HG03342 (cell line): Measurements from ENCODE around the gene GYPE.
"Not testable (repeated sequence)": the region's sequence is repeated elsewhere in the genome, so short reads cannot be mapped to it uniquely, and the experiment has no call there.

Experiments used
- ATAC-seq: cut with Tn5 transposase; IDR thresholded peaks from one replicate; pipeline ENCODE4 v1.9.1; 2021; ENCODE audit warnings: mild to moderate bottlenecking, moderate library complexity; ENCODE audit not compliant: unreplicated experiment

The GYPE gene

DNA sequence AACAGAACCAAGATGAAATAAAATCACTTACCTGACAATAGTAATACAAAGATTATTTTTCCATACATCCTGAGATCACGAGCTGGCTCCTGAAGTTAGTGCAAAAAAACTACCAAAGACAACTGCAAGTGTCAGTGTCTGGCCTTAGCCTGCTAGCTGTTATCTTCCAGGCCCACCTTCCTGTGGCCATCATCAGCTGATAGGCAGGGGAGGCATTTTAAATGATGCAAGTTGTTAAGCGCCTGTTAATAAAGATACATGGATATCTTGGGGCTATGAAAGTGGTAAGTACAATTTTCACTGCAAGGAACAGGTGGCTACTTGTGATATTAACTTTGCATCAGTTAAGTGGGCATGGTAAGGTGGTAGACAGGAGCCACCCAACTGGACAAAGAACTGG, at the start of gene GYPE:
Gene GYPE, minus strand, starts transcription at position 120 of the 400 bp plus-strand sequence. Its CDS starts 52 bp downstream, at position 68.
- not testable (repeated sequence) for ATAC-seq

DNA sequence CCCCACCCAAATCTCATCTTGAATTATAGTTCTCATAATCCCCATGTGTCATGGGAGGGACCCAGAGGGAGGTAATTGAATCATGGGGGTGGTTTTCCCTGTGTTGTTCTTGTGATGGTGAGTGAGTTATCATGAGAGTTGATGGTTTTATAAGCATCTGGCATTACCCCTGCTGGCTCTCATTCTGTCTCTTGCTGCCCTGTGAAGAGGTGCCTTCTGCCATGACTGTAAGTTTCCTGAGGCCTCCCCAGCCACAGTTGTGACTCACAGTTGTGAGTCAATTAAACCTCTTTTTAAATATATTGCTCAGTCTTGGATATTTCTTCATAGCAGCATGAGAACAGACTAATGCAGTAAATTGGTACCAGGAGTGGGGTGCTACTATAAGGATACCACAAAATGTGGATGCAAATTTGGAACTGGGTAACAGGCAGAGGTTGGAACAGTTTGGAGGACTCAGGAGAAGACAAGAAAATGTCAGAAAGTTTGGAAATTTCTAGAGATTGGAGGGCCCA, 46.2 kb upstream of the GYPE start:
- not testable (repeated sequence) for ATAC-seq

DNA sequence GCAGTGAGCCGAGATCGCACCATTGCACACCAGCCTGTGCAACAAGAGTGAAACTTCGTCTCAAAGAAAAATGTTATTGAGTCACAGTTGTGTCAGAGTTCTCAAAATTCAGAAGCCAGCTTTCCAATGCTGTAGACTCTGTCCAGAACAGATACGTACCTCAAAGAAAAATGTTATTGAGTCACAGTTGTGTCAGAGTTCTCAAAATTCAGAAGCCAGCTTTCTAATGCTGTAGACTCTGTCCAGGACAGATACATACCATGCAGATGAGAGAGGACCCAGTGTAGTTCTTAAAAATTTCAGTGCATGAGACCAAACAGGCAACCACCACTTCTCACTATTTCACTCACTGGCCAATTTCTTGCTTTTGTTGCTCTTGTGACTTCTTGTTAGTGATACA, 45.6 kb upstream of the GYPE start:
- not testable (repeated sequence) for ATAC-seq

DNA sequence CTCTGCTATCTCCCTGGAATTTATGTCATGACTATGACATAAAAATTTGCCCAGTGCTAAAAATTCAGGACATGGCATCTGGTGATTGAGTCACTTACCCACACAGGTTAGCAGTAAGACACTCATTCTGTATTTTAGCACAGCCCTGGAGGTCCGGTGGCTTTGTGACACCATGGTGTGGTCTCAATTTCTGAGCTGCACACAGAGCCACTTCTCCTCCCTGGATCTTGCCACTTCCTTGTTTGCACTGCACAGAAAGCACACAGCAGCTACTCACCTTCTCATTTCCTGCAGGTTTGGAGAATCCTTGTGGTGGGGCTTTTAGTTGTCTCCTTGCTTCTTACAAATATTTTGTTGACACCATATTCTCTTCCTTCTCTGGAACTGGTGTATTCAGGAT, 44.8 kb upstream of the GYPE start:
- not testable (repeated sequence) for ATAC-seq

DNA sequence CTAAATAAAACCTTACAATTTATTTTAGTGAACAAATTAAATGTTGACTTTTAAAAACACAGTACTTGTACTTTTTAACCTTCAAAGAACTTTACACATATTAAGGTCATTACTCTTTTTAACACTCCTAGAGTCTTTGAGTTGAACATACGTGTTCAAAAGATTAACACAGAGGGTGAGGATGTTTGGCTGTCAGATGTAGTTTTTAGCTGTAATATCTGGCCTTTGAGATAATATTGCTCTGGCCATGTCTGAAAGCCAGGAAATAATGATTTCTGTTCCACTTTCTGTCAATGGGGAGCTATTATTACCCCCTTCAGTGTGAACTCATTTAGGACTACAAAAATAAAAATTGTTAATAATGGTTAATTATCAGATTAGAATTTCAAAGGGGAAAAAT, 42.1 kb upstream of the GYPE start:
- not testable (repeated sequence) for ATAC-seq

DNA sequence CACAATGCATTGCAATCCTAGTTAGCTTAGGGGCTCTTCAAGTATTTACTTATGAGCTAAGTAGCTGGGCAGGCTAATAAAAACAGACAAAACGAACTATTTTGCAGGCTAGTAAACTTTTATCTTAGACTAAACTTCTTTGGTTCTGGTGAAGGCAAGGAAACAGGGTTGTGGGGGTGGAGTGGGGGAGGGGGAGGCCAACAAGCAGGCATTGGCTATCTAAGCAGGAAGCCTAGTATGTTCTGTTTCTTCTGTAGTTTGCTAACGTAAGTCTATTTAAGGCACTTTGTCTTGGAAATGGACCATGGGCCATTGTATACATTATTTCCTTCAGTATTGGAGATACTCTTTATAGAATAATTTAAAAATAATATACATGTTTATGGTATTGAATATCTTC, 35.3 kb upstream of the GYPE start:
- ATAC-seq: not testable (repeated sequence)

DNA sequence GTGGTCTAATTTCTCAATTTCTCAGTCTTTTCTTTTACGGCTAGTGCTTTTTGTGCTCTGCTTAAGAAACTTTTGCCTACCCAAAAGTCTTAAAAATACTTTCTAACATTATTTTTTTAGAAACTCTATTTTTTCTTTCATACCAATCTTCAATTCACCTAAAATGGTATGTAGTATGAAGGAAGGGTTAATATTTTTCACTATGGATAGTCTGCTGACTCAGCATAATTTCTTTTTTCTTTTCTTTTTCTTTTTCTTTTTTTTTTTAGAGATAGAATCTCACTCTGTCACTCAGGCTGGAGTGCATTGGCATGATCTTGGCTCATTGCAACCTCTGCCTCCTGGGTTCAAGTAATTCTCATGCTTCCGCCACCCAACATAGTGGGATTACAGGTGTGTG, 34.2 kb upstream of the GYPE start:
- no peak for ATAC-seq

DNA sequence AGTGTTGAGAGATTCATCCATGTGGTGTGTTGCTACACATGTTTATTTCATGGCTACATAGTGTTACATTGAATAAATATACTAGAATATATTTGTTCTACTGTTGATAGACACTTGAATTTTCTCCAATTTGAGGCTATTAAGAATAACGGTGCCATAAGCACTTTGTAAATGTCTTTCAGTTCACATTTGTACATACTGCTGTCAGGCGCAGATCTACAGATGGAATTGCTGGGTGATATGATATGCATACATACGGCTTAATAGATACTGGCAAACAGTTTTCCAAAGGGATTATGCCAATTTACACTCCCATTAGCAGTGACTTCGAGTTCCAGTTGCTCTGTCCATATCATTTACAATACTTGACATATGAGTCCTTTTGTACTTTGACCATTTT, 33.5 kb upstream of the GYPE start:
- not testable (repeated sequence) for ATAC-seq

DNA sequence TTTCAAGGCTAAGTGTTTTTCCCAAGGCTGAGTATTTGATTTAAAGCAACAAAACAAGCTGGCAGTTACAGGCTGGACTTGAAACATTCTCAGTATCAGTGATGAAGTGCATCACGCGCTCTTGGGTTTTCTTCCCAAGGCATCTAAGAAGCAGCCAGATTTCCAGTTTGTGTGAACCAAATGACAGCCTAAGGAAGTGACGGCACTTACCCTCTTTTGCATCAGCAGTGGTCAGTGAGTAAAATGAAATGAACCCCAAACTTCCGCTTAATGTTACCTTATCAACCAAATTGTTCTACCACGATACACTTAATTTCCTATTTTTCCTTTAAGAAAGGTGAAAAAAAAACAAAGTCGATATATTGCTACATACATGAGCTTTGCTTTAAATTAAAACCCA, 15.8 kb upstream of the GYPE start:
- peak; percentile 55 for ATAC-seq

DNA sequence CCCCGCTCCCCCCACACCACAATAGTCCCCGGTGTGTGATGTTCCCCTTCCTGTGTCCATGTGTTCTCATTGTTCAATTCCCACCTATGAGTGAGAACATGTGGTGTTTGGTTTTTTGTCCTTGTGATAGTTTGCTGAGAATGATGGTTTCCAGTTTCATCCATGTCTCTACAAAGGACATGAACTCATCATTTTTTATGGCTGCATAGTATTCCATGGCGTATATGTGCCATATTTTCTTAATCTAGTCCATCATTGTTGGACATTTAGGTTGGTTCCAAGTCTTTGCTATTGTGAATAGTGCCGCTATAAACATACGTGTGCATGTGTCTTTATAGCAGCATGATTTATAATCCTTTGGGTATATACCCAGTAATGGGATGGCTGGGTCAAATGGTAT, 11.1 kb upstream of the GYPE start:
- not testable (repeated sequence) for ATAC-seq

DNA sequence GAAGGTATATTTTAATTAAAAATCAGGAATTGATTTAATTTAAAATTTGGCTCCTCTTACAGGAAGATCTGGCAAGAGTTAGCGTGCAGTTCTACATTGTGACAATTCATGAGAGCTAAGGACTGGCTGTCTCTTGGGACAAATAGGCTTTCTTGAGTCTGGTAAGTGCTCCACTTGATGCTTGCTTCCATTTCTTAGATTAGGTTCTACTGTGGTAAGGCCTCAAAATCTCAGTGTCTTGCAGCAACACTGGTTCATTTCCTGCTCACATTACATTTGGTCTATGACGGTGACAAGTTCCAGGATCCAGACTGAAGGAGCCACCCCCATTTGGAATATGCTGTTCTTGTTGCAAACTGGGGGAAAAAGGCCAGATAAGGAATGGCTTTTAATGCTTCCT, 7.1 kb upstream of the GYPE start:
- not testable (repeated sequence) for ATAC-seq

DNA sequence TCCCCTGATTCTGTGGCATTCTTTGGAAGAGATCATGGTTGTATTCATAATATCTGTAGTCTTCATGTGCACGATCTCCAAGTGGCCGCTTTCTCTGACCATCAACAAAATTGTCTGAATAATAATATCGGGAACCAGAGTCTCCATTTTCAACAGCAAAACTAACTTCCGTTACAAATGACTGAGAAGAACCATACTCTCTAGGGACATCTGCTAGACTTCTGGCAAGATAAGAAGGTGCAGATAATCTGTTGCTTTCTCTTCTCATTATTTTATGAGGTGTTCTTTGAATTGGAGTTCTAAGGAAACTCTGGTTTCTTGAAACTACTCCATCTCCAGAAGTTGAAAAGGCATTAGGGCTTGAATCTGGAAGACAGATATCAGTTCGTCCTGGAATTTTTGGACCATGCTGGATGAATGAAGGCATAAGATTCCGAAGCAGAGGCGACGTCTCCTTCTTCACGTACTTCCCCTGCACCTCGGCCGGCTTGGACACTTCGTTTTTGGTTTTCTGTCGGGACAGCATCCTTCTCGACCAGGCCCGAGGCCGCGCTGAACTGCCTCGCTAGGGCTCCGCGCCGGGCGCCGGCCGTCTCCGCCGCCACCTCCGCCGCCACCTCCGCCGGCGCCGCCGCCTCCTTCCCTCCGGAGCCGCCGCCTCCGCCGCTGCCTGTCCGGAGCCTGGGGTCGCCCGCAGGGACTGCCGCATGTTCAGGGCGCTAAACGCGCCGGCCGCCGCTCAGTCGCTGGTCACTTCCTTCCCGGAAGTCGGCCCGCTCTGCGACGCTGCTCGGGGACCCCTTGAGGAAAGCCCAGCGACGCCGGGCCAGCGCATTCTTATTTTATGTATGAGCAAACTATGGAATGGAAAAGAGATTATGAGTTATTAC, 6.4 kb upstream of the GYPE start:
- ATAC-seq: peak; percentile 66

DNA sequence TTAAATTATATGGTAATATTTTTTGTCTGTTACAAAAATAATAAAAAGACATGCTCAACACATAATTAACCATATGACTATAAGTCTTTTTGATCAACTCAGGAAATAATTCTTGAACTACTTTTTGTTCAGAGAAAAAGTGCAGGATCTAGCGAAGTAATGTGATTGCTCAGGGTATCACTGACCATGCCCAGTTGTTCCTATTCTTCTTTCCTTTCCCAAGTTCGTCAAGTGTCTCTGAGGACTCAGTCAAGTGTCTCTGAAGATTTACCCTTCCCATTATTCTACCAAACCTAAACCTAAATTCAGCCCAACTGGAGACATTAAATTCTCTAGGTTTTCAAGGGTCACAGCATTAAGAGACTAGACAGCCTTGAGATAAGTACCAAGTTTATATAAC, 5.5 kb upstream of the GYPE start:
- ATAC-seq: not testable (repeated sequence)

DNA sequence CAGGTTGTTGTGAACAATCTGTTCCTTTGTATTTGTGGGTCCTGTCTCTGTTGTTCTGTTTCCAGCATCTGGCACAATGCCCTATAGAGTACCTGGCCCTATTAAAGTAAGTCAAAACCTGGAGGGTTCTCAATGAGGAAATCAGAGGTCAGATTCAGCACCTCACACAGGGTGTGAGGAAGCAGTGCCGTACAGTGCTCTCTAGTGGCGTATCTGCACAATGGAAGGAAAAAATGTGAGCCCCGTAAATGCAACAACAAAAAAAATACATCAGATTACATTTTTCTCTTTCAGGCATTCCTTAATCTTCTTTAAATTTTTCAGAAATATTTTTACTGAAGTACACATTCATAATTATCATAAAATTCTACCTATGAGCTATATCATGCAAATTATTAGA, 2.5 kb upstream of the GYPE start:
- peak; percentile 50 for ATAC-seq

DNA sequence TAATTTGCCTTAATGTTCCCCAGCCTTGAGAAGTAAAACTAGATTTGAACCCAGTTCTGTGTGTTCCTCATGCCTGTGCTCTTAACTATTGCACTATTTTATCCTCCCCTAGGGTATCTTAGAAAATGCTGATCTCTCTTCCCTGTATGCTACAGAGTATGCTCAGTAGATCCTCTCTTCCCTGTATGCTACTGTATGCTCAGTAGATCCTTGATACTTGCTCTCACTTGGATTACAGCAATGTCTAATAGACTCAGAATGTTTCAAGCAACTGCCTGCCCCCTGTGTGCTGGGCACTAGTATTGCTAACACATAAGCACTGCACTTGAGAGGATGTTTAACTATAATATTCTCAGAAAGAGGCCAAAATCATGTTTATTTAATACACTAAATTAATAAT, 928 bp downstream of the GYPE start:
- ATAC-seq: not testable (repeated sequence)

DNA sequence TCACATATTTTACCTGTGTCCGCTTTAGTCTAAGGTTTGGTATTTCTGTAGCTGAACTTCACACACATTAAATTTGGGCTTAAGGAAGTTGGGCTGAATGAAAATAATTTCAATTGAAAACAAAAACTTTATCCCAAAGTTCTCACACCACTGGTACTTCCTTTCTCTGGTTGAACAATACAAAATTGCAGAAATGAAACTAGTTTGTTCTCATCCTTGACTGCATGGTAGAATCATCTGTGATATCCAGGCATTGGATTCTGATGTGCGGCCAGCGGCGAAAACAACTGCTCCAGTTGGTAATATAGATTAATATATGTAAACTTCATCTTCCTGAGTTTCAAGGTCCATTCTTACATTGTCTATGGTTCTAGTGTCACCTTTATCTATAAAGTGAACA, 15.0 kb downstream of the GYPE start:
- not testable (repeated sequence) for ATAC-seq

DNA sequence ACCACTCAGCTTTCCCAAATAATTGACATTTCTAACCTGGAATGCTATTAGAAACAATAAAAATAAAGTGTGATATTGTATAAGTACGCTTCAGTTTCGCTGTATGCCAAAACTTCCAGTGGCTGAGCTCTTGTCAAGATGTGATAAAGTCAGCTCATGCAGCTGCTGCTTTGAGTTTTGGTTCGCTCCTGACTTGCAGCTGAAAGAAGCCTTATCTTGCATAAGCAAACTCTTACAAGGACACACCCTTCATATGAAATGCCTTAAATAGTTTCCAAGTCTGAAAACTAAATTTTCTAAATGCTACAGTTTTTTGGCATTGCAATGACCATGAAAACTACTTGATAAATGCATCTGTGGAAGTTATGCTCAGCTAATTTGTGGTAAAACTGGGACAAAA, 17.2 kb downstream of the GYPE start:
- not testable (repeated sequence) for ATAC-seq

DNA sequence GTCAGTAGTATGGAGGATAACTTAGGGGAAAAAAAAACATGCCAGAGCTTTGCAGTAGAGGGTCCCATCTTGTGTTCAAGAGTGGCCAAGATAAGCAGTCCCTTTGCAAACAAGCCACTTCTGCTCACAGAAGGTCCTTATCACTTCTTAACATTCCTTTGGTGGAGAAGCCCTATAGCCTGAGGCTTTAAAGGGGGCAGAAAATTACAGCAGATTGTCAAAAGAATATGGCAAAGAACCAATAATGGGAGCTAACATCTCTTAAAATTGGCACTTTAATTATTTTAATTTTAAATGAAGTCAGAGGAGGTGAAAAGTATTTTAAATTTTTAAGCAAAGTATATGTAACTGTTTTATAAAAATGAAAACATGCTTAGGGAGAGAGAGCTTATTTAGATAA, 20.4 kb downstream of the GYPE start:
- not testable (repeated sequence) for ATAC-seq

DNA sequence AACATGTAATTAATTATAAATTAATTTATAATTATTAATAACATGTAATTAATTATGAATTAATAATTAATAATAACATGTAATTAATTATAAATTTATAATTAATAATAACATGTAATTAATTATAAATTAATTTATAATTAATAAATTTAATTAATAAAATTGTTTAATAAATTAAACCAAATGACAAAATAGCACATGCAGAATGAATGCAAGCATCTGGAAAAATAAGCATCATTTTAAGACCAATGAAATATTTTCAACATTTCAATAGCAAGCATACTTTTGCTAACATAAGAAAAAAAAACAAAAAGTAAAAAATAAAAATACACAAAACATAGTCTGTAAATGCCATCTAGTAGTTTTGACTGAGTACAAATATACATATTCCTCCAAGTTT, 21.8 kb downstream of the GYPE start:
- no peak for ATAC-seq

DNA sequence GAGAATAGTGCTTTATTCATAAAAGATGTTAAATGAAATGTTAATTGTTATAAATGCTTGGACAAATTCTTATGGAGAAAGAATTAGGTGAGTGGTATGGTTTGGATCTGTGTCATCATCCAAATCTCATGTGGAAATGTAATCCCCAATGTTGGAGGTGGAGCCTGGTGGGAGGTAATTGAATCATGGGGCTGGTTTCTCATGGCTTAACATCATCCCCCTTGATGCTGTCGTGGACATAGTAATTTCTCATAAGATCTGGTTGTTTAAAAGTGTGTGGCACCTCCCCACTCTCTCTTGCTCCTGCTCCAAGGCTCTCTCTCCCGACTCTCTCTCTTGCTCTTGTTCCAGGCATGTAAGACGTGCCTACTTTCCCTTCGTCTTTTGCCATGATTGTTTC, 22.5 kb downstream of the GYPE start:
- ATAC-seq: no peak

DNA sequence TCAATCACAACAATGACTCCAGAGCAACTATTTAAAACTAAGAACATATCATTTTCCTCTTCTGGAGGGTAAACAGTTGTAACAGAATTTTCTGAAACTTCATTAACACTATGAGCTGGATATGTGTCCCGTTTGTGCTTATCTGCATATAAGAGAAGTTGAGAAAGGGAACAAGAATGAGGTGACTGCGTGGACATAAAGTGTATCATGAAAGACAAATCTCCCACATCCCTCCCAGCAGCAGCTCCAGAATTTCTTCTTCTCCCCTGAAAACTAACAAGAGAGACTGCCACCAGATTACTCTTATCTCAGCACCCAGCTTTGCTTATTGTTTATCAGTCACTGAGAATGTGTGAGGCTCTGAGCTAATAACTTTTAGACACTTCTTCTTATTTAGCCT, 25.8 kb downstream of the GYPE start:
- not testable (repeated sequence) for ATAC-seq

DNA sequence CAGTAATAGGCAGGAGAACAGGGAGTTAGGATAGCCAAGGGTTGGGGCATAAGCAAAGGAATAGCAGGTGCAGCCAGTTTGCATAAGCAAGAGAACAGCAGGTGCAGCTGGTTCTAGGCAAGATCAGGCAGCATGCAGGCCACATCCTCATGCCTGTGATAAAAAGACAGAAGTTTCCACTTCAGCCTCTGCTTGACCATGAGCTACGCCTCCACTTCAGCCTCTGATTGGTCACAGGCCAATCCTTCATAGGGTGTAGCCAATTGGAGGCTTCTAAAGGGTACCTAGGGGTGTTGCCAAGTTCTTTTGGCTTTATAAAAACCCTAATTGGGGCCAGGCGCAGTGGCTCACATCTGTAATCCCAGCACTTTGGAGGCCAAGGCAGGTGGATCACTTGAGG, 30.0 kb downstream of the GYPE start:
- not testable (repeated sequence) for ATAC-seq
